ENCODE measurements around the gene TMEM150B. TPM values are rescaled to one million over a fixed set of nuclear protein-coding genes. Genes with fewer than 3 reads are reported as not detected.
A peak's percentile ranks its signal among the peaks of the same experiment; 100 is the strongest.

TMEM150B gene
- total and polyA plus RNA-seq, 2 of the 13 experiments (the other 11 are each of a cell fraction or from before 2014, with no cell fraction given): 1.3 to 1.8 TPM

DNA sequence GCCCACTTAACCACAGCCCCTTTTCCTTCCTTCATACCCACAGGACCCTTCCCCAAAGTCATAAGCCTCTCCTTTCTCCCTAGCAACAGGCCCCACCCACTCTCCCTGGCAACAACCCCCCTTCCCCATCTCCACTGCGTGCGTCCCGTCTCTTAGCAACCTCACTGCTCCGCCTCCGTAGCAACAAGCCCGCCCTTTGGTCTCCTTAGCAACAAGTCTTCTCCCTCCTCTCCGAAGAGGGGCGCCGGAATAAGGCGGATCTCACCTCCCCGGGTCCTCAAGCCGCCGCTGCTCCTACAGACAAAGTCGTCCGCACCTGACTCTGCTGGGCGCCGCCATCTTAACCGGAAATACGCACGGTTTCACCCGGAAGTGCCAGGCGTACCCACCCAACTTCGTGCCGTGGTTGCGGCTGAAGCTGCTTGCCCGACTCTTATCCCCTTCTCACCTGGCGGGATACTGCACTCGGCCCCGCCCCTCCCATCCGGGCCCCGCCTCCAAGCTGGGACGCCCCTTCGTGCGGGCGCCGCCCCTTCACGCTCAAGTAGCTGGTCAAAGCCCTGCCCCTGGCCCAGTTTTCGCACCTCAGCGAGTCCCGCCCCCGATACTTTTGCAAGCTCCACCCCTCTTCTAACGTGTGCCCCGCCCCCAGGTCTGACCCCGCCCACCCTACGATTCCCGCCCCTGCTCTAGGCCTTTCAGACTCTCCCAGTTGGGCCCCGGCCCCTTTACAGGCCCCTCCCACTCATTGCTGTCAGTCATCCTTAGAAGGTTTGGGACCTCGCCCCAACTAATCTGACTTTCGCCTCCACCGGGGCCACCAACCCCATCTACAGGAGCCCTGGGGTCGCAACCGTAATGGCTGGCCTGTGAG, 45.1 kb downstream of the TMEM150B start, which contains the start of gene HSPBP1 (continued):
- no peak; the same call in 1 of the 2 replicates for TF ChIP-seq MIER3 (CRISPR knock-in tag; IDR thresholded peaks at IDR 0.05; ENCODE audit: borderline replicate concordance)
- no peak for TF ChIP-seq PAX8 (CRISPR knock-in tag; IDR thresholded peaks at IDR 0.05; ENCODE audit: borderline replicate concordance)
- 0 out of 2 replicates have a peak, but pooled peaks have one; percentile 19 for TF ChIP-seq PCBP1 (IDR thresholded peaks at IDR 0.05; ENCODE audit: borderline replicate concordance, low read depth, low read length)
- TF ChIP-seq MTA3 (CRISPR knock-in tag; IDR thresholded peaks at IDR 0.05): no peak
- peak; percentile 40 for TF ChIP-seq MED1 (CRISPR knock-in tag; IDR thresholded peaks at IDR 0.05)
- TF ChIP-seq HNRNPL (IDR thresholded peaks at IDR 0.05; ENCODE audit: low read depth, low read length): 0 out of 2 replicates have a peak, but pooled peaks have one; percentile 35
- TF ChIP-seq, protein P1, sequence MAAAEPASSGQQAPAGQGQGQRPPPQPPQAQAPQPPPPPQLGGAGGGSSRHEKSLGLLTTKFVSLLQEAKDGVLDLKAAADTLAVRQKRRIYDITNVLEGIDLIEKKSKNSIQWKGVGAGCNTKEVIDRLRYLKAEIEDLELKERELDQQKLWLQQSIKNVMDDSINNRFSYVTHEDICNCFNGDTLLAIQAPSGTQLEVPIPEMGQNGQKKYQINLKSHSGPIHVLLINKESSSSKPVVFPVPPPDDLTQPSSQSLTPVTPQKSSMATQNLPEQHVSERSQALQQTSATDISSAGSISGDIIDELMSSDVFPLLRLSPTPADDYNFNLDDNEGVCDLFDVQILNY (CRISPR knock-in tag; conservative IDR thresholded peaks at IDR 0.05): 0 out of 2 replicates have a peak, but pooled peaks have one; percentile 63
- 0 out of 2 replicates have a peak, but pooled peaks have one; percentile 4 for TF ChIP-seq ZNF563 (CRISPR knock-in tag; IDR thresholded peaks at IDR 0.05)
- TF ChIP-seq ZNF331 (CRISPR knock-in tag; IDR thresholded peaks at IDR 0.05): peak; percentile 62
- TF ChIP-seq ZNF883 (CRISPR knock-in tag; IDR thresholded peaks at IDR 0.05; ENCODE audit: not compliant biosample characterization): no peak
- TF ChIP-seq ZNF839 (CRISPR knock-in tag; IDR thresholded peaks at IDR 0.05; ENCODE audit: borderline replicate concordance): no peak
- no peak for TF ChIP-seq RBAK (CRISPR knock-in tag; IDR thresholded peaks at IDR 0.05)
- no peak for TF ChIP-seq KDM1A (CRISPR knock-in tag; IDR thresholded peaks at IDR 0.05)
- TF ChIP-seq ONECUT2 (CRISPR knock-in tag; IDR thresholded peaks at IDR 0.05): no peak
- peak; percentile 79; the same call in 1 of the 2 replicates for TF ChIP-seq IRF2 (CRISPR knock-in tag; IDR thresholded peaks at IDR 0.05)
- TF ChIP-seq, protein P2, sequence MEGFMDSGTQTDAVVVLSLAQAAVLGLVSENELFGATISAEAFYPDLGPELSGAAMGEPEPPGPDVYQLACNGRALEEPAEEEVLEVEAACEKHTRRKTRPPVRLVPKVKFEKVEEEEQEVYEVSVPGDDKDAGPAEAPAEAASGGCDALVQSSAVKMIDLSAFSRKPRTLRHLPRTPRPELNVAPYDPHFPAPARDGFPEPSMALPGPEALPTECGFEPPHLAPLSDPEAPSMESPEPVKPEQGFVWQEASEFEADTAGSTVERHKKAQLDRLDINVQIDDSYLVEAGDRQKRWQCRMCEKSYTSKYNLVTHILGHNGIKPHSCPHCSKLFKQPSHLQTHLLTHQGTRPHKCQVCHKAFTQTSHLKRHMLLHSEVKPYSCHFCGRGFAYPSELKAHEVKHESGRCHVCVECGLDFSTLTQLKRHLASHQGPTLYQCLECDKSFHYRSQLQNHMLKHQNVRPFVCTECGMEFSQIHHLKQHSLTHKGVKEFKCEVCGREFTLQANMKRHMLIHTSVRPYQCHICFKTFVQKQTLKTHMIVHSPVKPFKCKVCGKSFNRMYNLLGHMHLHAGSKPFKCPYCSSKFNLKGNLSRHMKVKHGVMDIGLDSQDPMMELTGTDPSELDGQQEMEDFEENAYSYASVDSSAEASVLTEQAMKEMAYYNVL (CRISPR knock-in tag; IDR thresholded peaks at IDR 0.05; ENCODE audit: borderline replicate concordance): peak; percentile 57; the same call in 1 of the 2 replicates
- TF ChIP-seq, protein P3, sequence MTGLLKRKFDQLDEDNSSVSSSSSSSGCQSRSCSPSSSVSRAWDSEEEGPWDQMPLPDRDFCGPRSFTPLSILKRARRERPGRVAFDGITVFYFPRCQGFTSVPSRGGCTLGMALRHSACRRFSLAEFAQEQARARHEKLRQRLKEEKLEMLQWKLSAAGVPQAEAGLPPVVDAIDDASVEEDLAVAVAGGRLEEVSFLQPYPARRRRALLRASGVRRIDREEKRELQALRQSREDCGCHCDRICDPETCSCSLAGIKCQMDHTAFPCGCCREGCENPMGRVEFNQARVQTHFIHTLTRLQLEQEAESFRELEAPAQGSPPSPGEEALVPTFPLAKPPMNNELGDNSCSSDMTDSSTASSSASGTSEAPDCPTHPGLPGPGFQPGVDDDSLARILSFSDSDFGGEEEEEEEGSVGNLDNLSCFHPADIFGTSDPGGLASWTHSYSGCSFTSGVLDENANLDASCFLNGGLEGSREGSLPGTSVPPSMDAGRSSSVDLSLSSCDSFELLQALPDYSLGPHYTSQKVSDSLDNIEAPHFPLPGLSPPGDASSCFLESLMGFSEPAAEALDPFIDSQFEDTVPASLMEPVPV (CRISPR knock-in tag; IDR thresholded peaks at IDR 0.05): no peak
- TF ChIP-seq KDM5A (IDR thresholded peaks at IDR 0.05; ENCODE audit: borderline replicate concordance, low read length): peak; percentile 99
- no peak for TF ChIP-seq ARNTL (CRISPR knock-in tag; IDR thresholded peaks at IDR 0.05)
- peak; percentile 62; the same call in 1 of the 2 replicates for TF ChIP-seq ZNF350 (CRISPR knock-in tag; IDR thresholded peaks at IDR 0.05; ENCODE audit: borderline replicate concordance, low read depth)
- no peak for TF ChIP-seq ZNF207 (IDR thresholded peaks at IDR 0.05; ENCODE audit: borderline replicate concordance)
- no peak for TF ChIP-seq NFE2L1 (CRISPR knock-in tag; IDR thresholded peaks at IDR 0.05; ENCODE audit: borderline replicate concordance)
- TF ChIP-seq ZFX (CRISPR knock-in tag; IDR thresholded peaks at IDR 0.05; ENCODE audit: low read depth): peak; percentile 37
- TF ChIP-seq SKI (IDR thresholded peaks at IDR 0.05; ENCODE audit: partially characterized antibody): no peak
- TF ChIP-seq ZNF160 (CRISPR knock-in tag; IDR thresholded peaks at IDR 0.05): no peak

All from HepG2 (cell line).